K562 (cell line): ENCODE data around the gene FTL. TPM values are rescaled to one million over a fixed set of nuclear protein-coding genes. Genes with fewer than 3 reads are reported as not detected.
"Not testable (repeated sequence)": the region's sequence is repeated elsewhere in the genome, so short reads cannot be mapped to it uniquely, and the experiment has no call there.

ENCODE experiments used
- ATAC-seq: fragments of 200-7000 bp; cut with Tn5 transposase; 3 replicates; pipeline ENCODE4 v1.9.1; 2020; ENCODE audit warnings: moderate library complexity
- BruUV-seq: library from RNA; stranded (reverse); fragments of 400-500 nt; replicated peaks from 2 replicates; lab custom pipeline; 2021; lab: Mats Ljungman, UMichigan
- CTCF ChIA-PET: fragments of 300-600 bp; formaldehyde crosslinking; extraction: SDS; loops from one replicate; lab custom pipeline; 2021; ENCODE audit warnings: low intra/inter-chr PET ratio; lab: Yijun Ruan, JAX
- POLR2A ChIA-PET: fragments of 300-600, 350-650 bp; sonication (Branson Sonifier 250); formaldehyde crosslinking; extraction: SDS; loops from one replicate; lab custom pipeline; 2021; ENCODE audit warnings: antibody characterized with exemption, inconsistent platforms; lab: Yijun Ruan, JAX
- DNase-seq, 4 experiments: peaks; one replicate each; pipeline versions ENCODE4 v3.0.0 to v3.0.0-alpha.2; 2011 to 2018; ENCODE audit warnings: low spot score in 3 of 4, mixed read lengths in 3 of 4; ENCODE audit errors: extremely low read depth in 1 of 4
- FAIRE-seq: peaks from 2 replicates; lab custom pipeline; 2011; peaks lifted over from hg19 to GRCh38; lab: Jason Lieb, UNC
- H2AFZ ChIP-seq: 2 replicates; pipeline ENCODE4 v1.6.0; 2011; ENCODE audit warnings: low read depth, low read length, control low read depth, inconsistent platforms
- H3K27ac ChIP-seq: fragments of 200-600 bp; 3 replicates; pipeline ENCODE4 v1.8.0; 2011; ENCODE audit warnings: low read depth, mild to moderate bottlenecking, control low read depth, inconsistent platforms, low read length, moderate library complexity, mixed read lengths; ENCODE audit errors: extremely low read depth
- H3K27me3 ChIP-seq, 2 experiments: fragments of 300-600 bp in 1 of 2; 2 replicates in 1 of 2; 3 replicates in 1 of 2; pipeline versions ENCODE4 v1.6.0 to v1.8.0; 2011; ENCODE audit warnings: inconsistent platforms in 2 of 2, low read length in 2 of 2, mild to moderate bottlenecking in 1 of 2, mixed read lengths in 1 of 2, moderate library complexity in 1 of 2; ENCODE audit not compliant: control insufficient read depth in 2 of 2, insufficient read depth in 2 of 2
- H3K36me3 ChIP-seq: fragments of 300-600 bp; 3 replicates; pipeline ENCODE4 v1.8.0; 2011; ENCODE audit warnings: mild to moderate bottlenecking, low read length, inconsistent platforms; ENCODE audit not compliant: control insufficient read depth, insufficient read depth
- H3K4me1 ChIP-seq, 2 experiments: fragments of 200-600 bp in 1 of 2; replicated peaks in 1 of 2; 2 replicates in 1 of 2; 3 replicates in 1 of 2; pipeline versions ENCODE4 v1.5.1 to v1.8.0; 2011; ENCODE audit warnings: inconsistent platforms in 2 of 2, low read length in 2 of 2, mild to moderate bottlenecking in 1 of 2, mixed read lengths in 1 of 2, moderate library complexity in 1 of 2; ENCODE audit not compliant: control insufficient read depth in 2 of 2, insufficient read depth in 2 of 2
- H3K4me2 ChIP-seq: 2 replicates; pipeline ENCODE4 v1.6.1; 2011; ENCODE audit warnings: low read length, control low read depth, inconsistent platforms, mixed read lengths; ENCODE audit not compliant: insufficient read depth
- H3K4me3 ChIP-seq: fragments of 200-600 bp; sonication (generic), shearing (Covaris generic); 2 replicates; pipeline ENCODE4 v1.5.1; 2016; ENCODE audit warnings: control low read depth, inconsistent platforms
- H3K79me2 ChIP-seq: fragments of 200-600 bp; 3 replicates; pipeline ENCODE4 v1.8.0; 2011; ENCODE audit warnings: low read length, inconsistent platforms; ENCODE audit not compliant: control insufficient read depth, insufficient read depth
- H3K9ac ChIP-seq, 2 experiments: 2 replicates each; pipeline versions ENCODE4 v1.6.0 to v1.6.1; 2011; ENCODE audit warnings: low read depth in 2 of 2, low read length in 2 of 2, control low read depth in 1 of 2, inconsistent platforms in 1 of 2, mild to moderate bottlenecking in 1 of 2, mixed read lengths in 1 of 2; ENCODE audit not compliant: insufficient read depth in 1 of 2
- H3K9me1 ChIP-seq: one replicate; pipeline ENCODE4 v1.6.0; 2011; ENCODE audit warnings: inconsistent platforms, mild to moderate bottlenecking, low read length, moderate library complexity; ENCODE audit not compliant: control insufficient read depth, insufficient read depth
- H3K9me3 ChIP-seq: replicated peaks from 2 replicates; pipeline ENCODE4 v1.5.1; 2011; ENCODE audit warnings: low read depth, low read length, inconsistent platforms; ENCODE audit not compliant: control insufficient read depth, insufficient read depth
- H4K20me1 ChIP-seq: replicated peaks from 2 replicates; pipeline ENCODE4 v1.6.1; 2011; ENCODE audit warnings: low read length, inconsistent platforms, mixed read lengths; ENCODE audit not compliant: control insufficient read depth, insufficient read depth
- DPF2 ChIP-seq: fragments of 450-650 bp; IDR thresholded peaks from 2 replicates; pipeline ENCODE4 v1.6.1; 2016
- GATAD2B ChIP-seq: fragments of 450-650 bp; IDR thresholded peaks from 2 replicates; pipeline ENCODE4 v1.6.1; 2017; ENCODE audit warnings: mild to moderate bottlenecking, borderline replicate concordance
- KLF6 ChIP-seq: fragments of 250-450 bp; sonication (Bioruptor Pico); IDR thresholded peaks from 2 replicates; pipeline ENCODE4 v1.4.0; 2020; ENCODE audit warnings: mild to moderate bottlenecking, moderate library complexity, borderline replicate concordance
- MIER1 ChIP-seq: fragments of 450-650 bp; IDR thresholded peaks from 2 replicates; pipeline ENCODE4 v1.6.1; 2016; ENCODE audit warnings: antibody characterized with exemption, mild to moderate bottlenecking, low read depth
- POLR2AphosphoS5 ChIP-seq: IDR thresholded peaks from 2 replicates; pipeline ENCODE4 v1.6.1; 2011; ENCODE audit warnings: mild to moderate bottlenecking, low read depth, low read length, moderate library complexity; ENCODE audit not compliant: control insufficient read depth, insufficient read depth
- POLR2G ChIP-seq: fragments of 200-400 bp; formaldehyde crosslinking; IDR thresholded peaks from 2 replicates; pipeline ENCODE4 v1.6.1; 2017; ENCODE audit warnings: low read depth, mild to moderate bottlenecking, antibody characterized with exemption, low read length, moderate library complexity
- RAD51 ChIP-seq: fragments of 450-650 bp; IDR thresholded peaks from 2 replicates; pipeline ENCODE4 v1.7.1; 2016; ENCODE audit warnings: low read depth, mild to moderate bottlenecking, borderline replicate concordance
- RBFOX2 ChIP-seq: fragments of 200-400 bp; formaldehyde crosslinking; IDR thresholded peaks from 2 replicates; pipeline ENCODE4 v1.6.1; 2017; ENCODE audit warnings: low read depth, mild to moderate bottlenecking, low read length, moderate library complexity
- RBM22 ChIP-seq: fragments of 200-400 bp; formaldehyde crosslinking; IDR thresholded peaks from 2 replicates; pipeline ENCODE4 v1.6.1; 2018; ENCODE audit warnings: low read length, low read depth; ENCODE audit not compliant: poor library complexity, severe bottlenecking
- SRSF7 ChIP-seq: fragments of 200-400 bp; formaldehyde crosslinking; optimal IDR thresholded peaks from 2 replicates; pipeline ENCODE3; 2017; ENCODE audit warnings: mild to moderate bottlenecking, low read depth, low read length
- ZBTB17 ChIP-seq: fragments of 450-650 bp; formaldehyde crosslinking; IDR thresholded peaks from 2 replicates; pipeline ENCODE4 v1.4.0; 2020; ENCODE audit warnings: mild to moderate bottlenecking
- ZNF740 ChIP-seq, 3 experiments: fragments of 200-800 bp in 1 of 3; sonication (Bioruptor generic) in 1 of 3; sonication (generic) in 1 of 3; formaldehyde crosslinking in 1 of 3; IDR thresholded peaks; 2 replicates each; pipeline versions ENCODE4 v1.6.1 to v1.8.0; 2016 to 2022; ENCODE audit warnings: mild to moderate bottlenecking in 2 of 3, missing compliant biosample characterization in 2 of 3, missing genetic modification characterization in 2 of 3, missing genetic modification reagents in 1 of 3
- WGBS: fragments of 100-300 bp; shearing (Covaris generic); methylation state at CpG from one replicate; pipeline ENCODE4 v1.1.6; 2016; ENCODE audit warnings: low coverage, mixed read lengths; ENCODE audit not compliant: insufficient coverage; ENCODE audit errors: missing lambda C conversion rate; 5-methylcytosine and 5-hydroxymethylcytosine counted together
- in situ Hi-C: fragments of 300-500 bp; cut with MboI; formaldehyde crosslinking; loops from 4 replicates; pipeline ENCODE4 v1.15.0; 2018; ENCODE audit warnings: inconsistent platforms, mixed read lengths
- intact Hi-C: fragments of 100-400 bp; cut with micrococcal nuclease; formaldehyde crosslinking; loops from 2 replicates; pipeline ENCODE4 v1.14.2; 2022
- polyA plus RNA-seq, 8 experiments: library from polyadenylated mRNA; depleted of rRNA in 4 of 8; stranded (reverse) in 5 of 8; unstranded in 3 of 8; fragments of >200 nt; fragmentation: Nextera tagmentation in 2 of 8; fragmentation: Illumina TruSeq in 1 of 8; extraction: Ambion mirVana in 2 of 8; extraction: Trizol in 1 of 8; gene quantifications; 2 replicates each; pipeline versions ENCODE4 v1.2.1 to v1.2.3, GENCODE V29; 2011 to 2014; ENCODE audit warnings: inconsistent platforms in 1 of 8, missing spikeins in 1 of 8
- total RNA-seq, 7 experiments: library from RNA; depleted of rRNA in 6 of 7; stranded (reverse); fragments of >200 nt in 6 of 7; fragmentation: Illumina TruSeq in 2 of 7; extraction: Trizol in 2 of 7; gene quantifications; 2 replicates each; pipeline versions ENCODE4 v1.2.1 to v1.2.3, GENCODE V29; 2011 to 2021; ENCODE audit warnings: low replicate concordance in 1 of 7

The FTL gene
- total and polyA plus RNA-seq, 9 of the 15 experiments (the other 6 are each of a cell fraction or from before 2014, with no cell fraction given): 1,231 to 27,415 (median 3,965) TPM

GRCh38 chr19:48919271-48919670 is 45.8 kb upstream of the FTL start:
- H3K9me3 ChIP-seq, FAIRE-seq, H3K27ac ChIP-seq, intact Hi-C loops, H3K9me1 ChIP-seq, H2AFZ ChIP-seq, ATAC-seq, CTCF ChIA-PET, H4K20me1 ChIP-seq, in situ Hi-C loops, BruUV-seq, H3K27me3 ChIP-seq, H3K79me2 ChIP-seq, H3K4me3 ChIP-seq, DNase-seq: not testable (repeated sequence)
- Histone ChIP-seq H3K9ac (0 out of 4 replicates have a peak overlapping the region, but pooled peaks of 1 of the 2 experiments have one; percentile 28), H3K36me3 (peaks cover 77% of the 10 kb centered on the region; the same call in 2 of the 3 replicates), H3K4me1 (peaks cover 0 to 13% of the 10 kb centered on the region in 2 experiments; a peak in 3 of 5 replicates), H3K4me2 (0 out of 2 replicates have a peak overlapping the region, but pooled peaks have one; percentile 10)
- TF ChIP-seq RAD51 (0 out of 2 replicates have a peak, but pooled peaks have one; percentile 2), DPF2 (peak; percentile 1; the same call in 1 of the 2 replicates)
- WGBS: 78% methylated on average over 8 of the region's 8 CpGs
- POLR2A ChIA-PET: interaction anchor here (0.5 to 4.7 kb wide), 16 partner anchors 9 to 608 kb away, joined by 3 to 37 read pairs (median 6); partner anchors contain the start of genes DHDH, FTL, NUCB1 and PPP1R15A

DNA sequence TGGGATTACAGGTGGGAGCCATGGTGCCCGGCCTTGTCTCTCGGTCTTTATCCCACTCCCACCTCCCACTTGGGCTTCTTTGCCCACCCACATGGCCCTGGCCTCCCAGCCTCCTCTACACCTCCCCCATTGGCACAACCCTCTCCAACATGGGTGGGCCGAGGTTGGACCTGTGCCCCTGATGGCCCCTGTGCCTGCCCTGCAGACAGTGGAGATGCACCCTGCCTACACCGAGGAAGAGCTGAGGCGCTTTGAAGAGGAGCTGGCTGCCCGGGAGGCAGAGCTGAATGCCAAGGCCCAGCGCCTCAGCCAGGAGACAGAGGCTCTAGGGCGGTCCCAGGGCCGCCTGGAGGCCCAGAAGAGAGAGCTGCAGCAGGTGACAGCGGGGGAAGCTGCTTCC is 44.2 kb upstream of the FTL start:
- WGBS: 78% methylated on average over 6 of the region's 10 CpGs
- no peak for ATAC-seq
- no peak for DNase-seq
- POLR2A ChIA-PET: interaction anchor here (0.6 to 2.4 kb wide), 4 partner anchors 12 to 45 kb away, joined by 3 to 12 read pairs (median 6); partner anchors contain the start of gene DHDH
- intact Hi-C loops: no loop called here
- FAIRE-seq: no peak
- TF ChIP-seq POLR2G (peak; percentile 48), MIER1 (no peak), SRSF7 (no peak), KLF6 (CRISPR knock-in tag) (no peak), POLR2AphosphoS5 (no peak), RBM22 (peak; percentile 39), GATAD2B (no peak), RBFOX2 (peak; percentile 53), ZNF740 (CRISPR knock-in tag; IDR thresholded peaks at IDR 0.05) (0 out of 2 replicates have a peak, but pooled peaks have one; percentile 24), ZNF740 (tag; IDR thresholded peaks at IDR 0.05) (no peak), ZBTB17 (CRISPR knock-in tag) (no peak)
- TF ChIP-seq, all 486 proteins: peak for 4
- no peak overlapping the region for H3K27ac ChIP-seq
- peaks cover 0 to 13% of the 10 kb centered on the region in 2 experiments; a peak in 3 of 5 replicates for H3K4me1 ChIP-seq
- H4K20me1 ChIP-seq: no peaks in the 10 kb centered on the region
- CTCF ChIA-PET: no interaction called here
- no peak overlapping the region for H2AFZ ChIP-seq
- H3K9ac ChIP-seq: peak overlapping the region in 1 of 2 experiments; percentile 66; a peak in 1 of 4 replicates
- no peak overlapping the region for H3K4me2 ChIP-seq
- no peaks in the 10 kb centered on the region for H3K9me1 ChIP-seq
- peaks cover 62% of the 10 kb centered on the region; the same call in 2 of the 3 replicates for H3K36me3 ChIP-seq
- no peaks in the 10 kb centered on the region for H3K79me2 ChIP-seq
- in situ Hi-C loops: no loop called here
- H3K27me3 ChIP-seq: no peaks in the 10 kb centered on the region
- no peak overlapping the region for H3K4me3 ChIP-seq
- no peaks in the 10 kb centered on the region for H3K9me3 ChIP-seq
- BruUV-seq: no TSS peak
